Epithelial cell of esophagus (primary cell): Measurements from ENCODE around the gene IL1RAPL2.
"Not testable (repeated sequence)": the region's sequence is repeated elsewhere in the genome, so short reads cannot be mapped to it uniquely, and the experiment has no call there.

Experiments used
- DNase-seq: peaks from one replicate; pipeline ENCODE4 v3.0.0; 2010; ENCODE audit warnings: low read depth
- H3K4me3 ChIP-seq: 2 replicates; pipeline ENCODE4 v1.5.1; 2011; ENCODE audit warnings: mild to moderate bottlenecking, low read length, control low read depth
- TF ChIP-seq, protein P1 (sequence below): IDR thresholded peaks from 2 replicates; pipeline ENCODE4 v1.5.1; 2011; ENCODE audit warnings: low read depth, mild to moderate bottlenecking, low read length, control low read depth, inconsistent platforms; ENCODE audit not compliant: insufficient read depth; ENCODE audit errors: missing control alignments

Gene IL1RAPL2

DNA sequence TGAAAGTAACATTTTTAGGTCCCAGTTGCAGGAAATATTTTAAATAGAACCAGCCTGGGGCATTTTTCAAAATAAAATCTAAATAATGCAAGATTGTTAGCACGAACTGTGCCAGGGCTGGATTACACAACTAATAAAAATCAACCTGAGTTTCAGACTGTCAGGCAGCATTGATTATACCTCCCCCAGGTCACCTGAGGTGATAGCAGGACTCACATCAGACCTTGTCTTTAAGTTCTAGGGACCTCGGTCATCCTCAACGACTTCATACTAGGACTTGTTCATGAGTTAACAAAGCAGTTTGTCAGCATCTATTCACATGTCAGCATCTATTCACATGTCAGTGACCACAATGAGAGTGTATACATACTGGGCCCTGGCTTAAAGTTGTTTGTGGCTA lies 663.1 kb downstream of the IL1RAPL2 start:
- DNase-seq, result no peak
- TF ChIP-seq, protein P1, sequence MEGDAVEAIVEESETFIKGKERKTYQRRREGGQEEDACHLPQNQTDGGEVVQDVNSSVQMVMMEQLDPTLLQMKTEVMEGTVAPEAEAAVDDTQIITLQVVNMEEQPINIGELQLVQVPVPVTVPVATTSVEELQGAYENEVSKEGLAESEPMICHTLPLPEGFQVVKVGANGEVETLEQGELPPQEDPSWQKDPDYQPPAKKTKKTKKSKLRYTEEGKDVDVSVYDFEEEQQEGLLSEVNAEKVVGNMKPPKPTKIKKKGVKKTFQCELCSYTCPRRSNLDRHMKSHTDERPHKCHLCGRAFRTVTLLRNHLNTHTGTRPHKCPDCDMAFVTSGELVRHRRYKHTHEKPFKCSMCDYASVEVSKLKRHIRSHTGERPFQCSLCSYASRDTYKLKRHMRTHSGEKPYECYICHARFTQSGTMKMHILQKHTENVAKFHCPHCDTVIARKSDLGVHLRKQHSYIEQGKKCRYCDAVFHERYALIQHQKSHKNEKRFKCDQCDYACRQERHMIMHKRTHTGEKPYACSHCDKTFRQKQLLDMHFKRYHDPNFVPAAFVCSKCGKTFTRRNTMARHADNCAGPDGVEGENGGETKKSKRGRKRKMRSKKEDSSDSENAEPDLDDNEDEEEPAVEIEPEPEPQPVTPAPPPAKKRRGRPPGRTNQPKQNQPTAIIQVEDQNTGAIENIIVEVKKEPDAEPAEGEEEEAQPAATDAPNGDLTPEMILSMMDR, result no peak
- H3K4me3 ChIP-seq, result no peak overlapping the region

- not testable (repeated sequence) for DNase-seq, H3K4me3 ChIP-seq
Measured at GRCh38 chrX:105237407-105237806, 671.4 kb downstream of the IL1RAPL2 start.

GRCh38 chrX:105241056-105241455 lies 675.1 kb downstream of the IL1RAPL2 start:
- H3K4me3 ChIP-seq, result no peak overlapping the region
- TF ChIP-seq, protein P1, result no peak
- no peak for DNase-seq

GRCh38 chrX:105260291-105261043 lies 694.5 kb downstream of the IL1RAPL2 start:
- TF ChIP-seq, protein P1, result no peak
- DNase-seq, result no peak
- no peak overlapping the region for H3K4me3 ChIP-seq

- H3K4me3 ChIP-seq, result no peak overlapping the region
- TF ChIP-seq, protein P1, result no peak
- no peak for DNase-seq
Measured at GRCh38 chrX:105263171-105263570, 697.2 kb downstream of the IL1RAPL2 start.

DNA sequence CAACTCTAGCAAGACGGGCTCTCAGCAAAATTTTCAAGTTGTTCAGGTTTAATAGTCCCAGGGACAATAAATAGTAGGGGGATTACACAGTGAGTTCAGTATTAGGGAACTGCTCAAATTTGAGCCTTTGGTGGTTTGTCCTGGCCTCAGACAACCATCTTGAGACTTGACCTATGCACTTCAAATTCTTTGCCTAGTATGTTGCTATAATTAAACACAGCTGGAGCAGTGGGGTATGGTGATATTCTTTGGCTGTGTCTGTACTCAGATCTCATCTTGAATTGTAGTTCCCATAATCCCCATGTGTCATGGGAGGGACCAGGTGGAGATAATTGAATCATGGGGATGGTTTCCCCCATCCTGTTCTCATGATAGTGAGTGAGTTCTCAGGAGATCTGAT lies 697.8 kb downstream of the IL1RAPL2 start:
- no peak overlapping the region for H3K4me3 ChIP-seq
- TF ChIP-seq, protein P1, result no peak
- no peak for DNase-seq

- TF ChIP-seq, protein P1, result no peak
- no peak for DNase-seq
- H3K4me3 ChIP-seq, result no peak overlapping the region
Measured at GRCh38 chrX:105265093-105265492, 699.1 kb downstream of the IL1RAPL2 start.

GRCh38 chrX:105266456-105266855 lies 700.5 kb downstream of the IL1RAPL2 start:
- TF ChIP-seq, protein P1, result no peak
- H3K4me3 ChIP-seq, result no peak overlapping the region
- no peak for DNase-seq
